ENCODE results near the gene AUTS2.

GRCh38 chr7:70098133-70098561 is 499.9 kb downstream of the AUTS2 start:
- TF ChIP-seq, protein P1, sequence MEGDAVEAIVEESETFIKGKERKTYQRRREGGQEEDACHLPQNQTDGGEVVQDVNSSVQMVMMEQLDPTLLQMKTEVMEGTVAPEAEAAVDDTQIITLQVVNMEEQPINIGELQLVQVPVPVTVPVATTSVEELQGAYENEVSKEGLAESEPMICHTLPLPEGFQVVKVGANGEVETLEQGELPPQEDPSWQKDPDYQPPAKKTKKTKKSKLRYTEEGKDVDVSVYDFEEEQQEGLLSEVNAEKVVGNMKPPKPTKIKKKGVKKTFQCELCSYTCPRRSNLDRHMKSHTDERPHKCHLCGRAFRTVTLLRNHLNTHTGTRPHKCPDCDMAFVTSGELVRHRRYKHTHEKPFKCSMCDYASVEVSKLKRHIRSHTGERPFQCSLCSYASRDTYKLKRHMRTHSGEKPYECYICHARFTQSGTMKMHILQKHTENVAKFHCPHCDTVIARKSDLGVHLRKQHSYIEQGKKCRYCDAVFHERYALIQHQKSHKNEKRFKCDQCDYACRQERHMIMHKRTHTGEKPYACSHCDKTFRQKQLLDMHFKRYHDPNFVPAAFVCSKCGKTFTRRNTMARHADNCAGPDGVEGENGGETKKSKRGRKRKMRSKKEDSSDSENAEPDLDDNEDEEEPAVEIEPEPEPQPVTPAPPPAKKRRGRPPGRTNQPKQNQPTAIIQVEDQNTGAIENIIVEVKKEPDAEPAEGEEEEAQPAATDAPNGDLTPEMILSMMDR (IDR thresholded peaks at IDR 0.05; ENCODE audit: low read depth, low read length, missing input control): no peak
- TF ChIP-seq RAD21 (IDR thresholded peaks at IDR 0.05): no peak
- no peak for TF ChIP-seq TAF1 (conservative IDR thresholded peaks at IDR 0.05)
- TF ChIP-seq, protein P2, sequence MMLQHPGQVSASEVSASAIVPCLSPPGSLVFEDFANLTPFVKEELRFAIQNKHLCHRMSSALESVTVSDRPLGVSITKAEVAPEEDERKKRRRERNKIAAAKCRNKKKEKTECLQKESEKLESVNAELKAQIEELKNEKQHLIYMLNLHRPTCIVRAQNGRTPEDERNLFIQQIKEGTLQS (IDR thresholded peaks at IDR 0.05): no peak
- TF ChIP-seq GABPA (IDR thresholded peaks at IDR 0.05 in 1 of 2, conservative IDR thresholded peaks at IDR 0.05 in 1 of 2): no peak
- TF ChIP-seq SP1 (IDR thresholded peaks at IDR 0.05): no peak
- TF ChIP-seq, protein P3, sequence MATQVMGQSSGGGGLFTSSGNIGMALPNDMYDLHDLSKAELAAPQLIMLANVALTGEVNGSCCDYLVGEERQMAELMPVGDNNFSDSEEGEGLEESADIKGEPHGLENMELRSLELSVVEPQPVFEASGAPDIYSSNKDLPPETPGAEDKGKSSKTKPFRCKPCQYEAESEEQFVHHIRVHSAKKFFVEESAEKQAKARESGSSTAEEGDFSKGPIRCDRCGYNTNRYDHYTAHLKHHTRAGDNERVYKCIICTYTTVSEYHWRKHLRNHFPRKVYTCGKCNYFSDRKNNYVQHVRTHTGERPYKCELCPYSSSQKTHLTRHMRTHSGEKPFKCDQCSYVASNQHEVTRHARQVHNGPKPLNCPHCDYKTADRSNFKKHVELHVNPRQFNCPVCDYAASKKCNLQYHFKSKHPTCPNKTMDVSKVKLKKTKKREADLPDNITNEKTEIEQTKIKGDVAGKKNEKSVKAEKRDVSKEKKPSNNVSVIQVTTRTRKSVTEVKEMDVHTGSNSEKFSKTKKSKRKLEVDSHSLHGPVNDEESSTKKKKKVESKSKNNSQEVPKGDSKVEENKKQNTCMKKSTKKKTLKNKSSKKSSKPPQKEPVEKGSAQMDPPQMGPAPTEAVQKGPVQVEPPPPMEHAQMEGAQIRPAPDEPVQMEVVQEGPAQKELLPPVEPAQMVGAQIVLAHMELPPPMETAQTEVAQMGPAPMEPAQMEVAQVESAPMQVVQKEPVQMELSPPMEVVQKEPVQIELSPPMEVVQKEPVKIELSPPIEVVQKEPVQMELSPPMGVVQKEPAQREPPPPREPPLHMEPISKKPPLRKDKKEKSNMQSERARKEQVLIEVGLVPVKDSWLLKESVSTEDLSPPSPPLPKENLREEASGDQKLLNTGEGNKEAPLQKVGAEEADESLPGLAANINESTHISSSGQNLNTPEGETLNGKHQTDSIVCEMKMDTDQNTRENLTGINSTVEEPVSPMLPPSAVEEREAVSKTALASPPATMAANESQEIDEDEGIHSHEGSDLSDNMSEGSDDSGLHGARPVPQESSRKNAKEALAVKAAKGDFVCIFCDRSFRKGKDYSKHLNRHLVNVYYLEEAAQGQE (IDR thresholded peaks at IDR 0.05): no peak
- TF ChIP-seq, protein P4, sequence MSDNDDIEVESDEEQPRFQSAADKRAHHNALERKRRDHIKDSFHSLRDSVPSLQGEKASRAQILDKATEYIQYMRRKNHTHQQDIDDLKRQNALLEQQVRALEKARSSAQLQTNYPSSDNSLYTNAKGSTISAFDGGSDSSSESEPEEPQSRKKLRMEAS (IDR thresholded peaks at IDR 0.05): no peak
- TF ChIP-seq YY1 (IDR thresholded peaks at IDR 0.05): no peak
- no peak for TF ChIP-seq RXRA (IDR thresholded peaks at IDR 0.05)
